ENCODE data around the gene CIB1. TPM values are rescaled to one million over a fixed set of nuclear protein-coding genes. Genes with fewer than 3 reads are reported as not detected.

Gene CIB1
- total and polyA plus RNA-seq, 2 of the 8 experiments (the other 6 are each of a cell fraction or from before 2014, with no cell fraction given): 26.0 to 63.5 TPM

DNA sequence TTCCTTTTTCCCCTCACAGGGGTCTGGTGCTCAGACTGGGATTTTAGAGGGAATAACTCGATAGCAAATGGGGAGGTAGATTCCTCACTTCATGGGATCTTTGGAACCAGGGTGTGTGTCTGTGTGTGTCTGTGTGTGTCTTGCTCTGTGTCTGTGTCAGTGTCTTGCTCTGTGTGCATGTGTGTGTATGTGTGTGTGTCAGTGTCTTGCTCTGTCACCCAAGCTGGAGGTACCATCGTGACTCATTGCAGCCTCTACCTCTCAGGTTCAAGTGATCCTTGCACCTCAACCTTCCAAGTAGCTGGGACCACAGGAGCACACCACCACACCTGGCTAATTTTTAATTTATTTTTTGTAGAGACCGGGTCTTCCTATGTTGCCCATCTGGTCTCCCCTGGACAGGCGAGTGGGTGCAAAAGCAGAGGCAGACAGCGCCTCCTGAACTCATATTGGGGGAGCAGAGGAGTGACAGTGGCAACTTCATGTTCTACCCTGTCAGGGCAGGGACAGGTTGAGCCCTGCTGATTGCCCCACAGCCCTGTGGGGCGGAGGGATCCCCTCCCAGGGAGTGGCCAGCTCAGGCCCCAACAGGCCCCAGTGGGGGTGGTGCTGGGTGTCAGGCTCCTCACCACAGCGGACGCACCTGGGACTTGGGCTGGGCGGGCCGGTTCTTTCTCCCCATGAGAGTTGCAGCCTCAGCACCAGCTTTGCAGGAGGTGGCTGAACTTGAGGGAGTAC, 43.0 kb downstream of the CIB1 start (continued):
- TF ChIP-seq RNF2 (IDR thresholded peaks at IDR 0.05; ENCODE audit: borderline replicate concordance, low read depth, low read length, missing control alignments, poor library complexity, severe bottlenecking) (no peak), CREB1 (IDR thresholded peaks at IDR 0.05) (no peak), CHD2 (IDR thresholded peaks at IDR 0.05; ENCODE audit: low read length) (no peak), CHD1 (IDR thresholded peaks at IDR 0.05; ENCODE audit: low read depth, low read length) (no peak)
